SK-N-SH (cell line): ENCODE results near the gene WASF3. TPM values are rescaled to one million over a fixed set of nuclear protein-coding genes. Genes with fewer than 3 reads are reported as not detected.

Experiments used
- CTCF ChIA-PET: fragments of 300-600, 350-600 bp; formaldehyde crosslinking; extraction: SDS; loops from one replicate; lab custom pipeline; 2021; lab: Yijun Ruan, JAX
- POLR2A ChIA-PET: fragments of 350-600 bp; sonication (Branson Sonifier 250); formaldehyde crosslinking; extraction: SDS; loops from one replicate; lab custom pipeline; 2020; ENCODE audit warnings: antibody characterized with exemption, inconsistent platforms; lab: Yijun Ruan, JAX
- DNase-seq: peaks from one replicate; pipeline ENCODE4 v3.0.0; 2012
- H2AFZ ChIP-seq: fragments of 200-600 bp; sonication (generic); 2 replicates; pipeline ENCODE4 v1.8.1; 2016; ENCODE audit warnings: antibody characterized with exemption, mild to moderate bottlenecking, low read depth
- H3F3A ChIP-seq: fragments of 200-600 bp; sonication (generic); replicated peaks from 2 replicates; pipeline ENCODE3; 2016; ENCODE audit warnings: antibody characterized with exemption, mild to moderate bottlenecking; ENCODE audit not compliant: insufficient read depth
- H3K27ac ChIP-seq, 2 experiments: fragments of 200-500 bp in 1 of 2; fragments of 200-600 bp in 1 of 2; sonication (Bioruptor generic) in 1 of 2; sonication (generic), shearing (Covaris generic) in 1 of 2; 2 replicates each; pipeline versions ENCODE4 v1.5.1 to v1.6.1; 2014 to 2016; ENCODE audit warnings: low read depth in 2 of 2, inconsistent platforms in 1 of 2, low read length in 1 of 2, mild to moderate bottlenecking in 1 of 2, mixed read lengths in 1 of 2
- H3K27me3 ChIP-seq: fragments of 200-600 bp; sonication (generic), shearing (Covaris generic); 2 replicates; pipeline ENCODE4 v1.6.1; 2016; ENCODE audit warnings: mixed run types; ENCODE audit not compliant: insufficient read depth
- H3K36me3 ChIP-seq, 2 experiments: fragments of 200-500 bp in 1 of 2; fragments of 200-600 bp in 1 of 2; sonication (Bioruptor generic) in 1 of 2; sonication (generic) in 1 of 2; replicated peaks in 1 of 2; 2 replicates each; pipeline versions ENCODE3 to v1.5.1; 2014 to 2016; ENCODE audit warnings: low read length in 1 of 2, mild to moderate bottlenecking in 1 of 2; ENCODE audit not compliant: insufficient read depth in 2 of 2, control insufficient read depth in 1 of 2
- H3K4me1 ChIP-seq, 2 experiments: fragments of 200-500 bp in 1 of 2; fragments of 200-600 bp in 1 of 2; sonication (Bioruptor generic) in 1 of 2; sonication (generic), shearing (Covaris generic) in 1 of 2; 2 replicates each; pipeline versions ENCODE4 v1.5.1 to v1.6.1; 2014 to 2016; ENCODE audit warnings: low read depth in 1 of 2, low read length in 1 of 2, mixed run types in 1 of 2; ENCODE audit not compliant: insufficient read depth in 2 of 2, control insufficient read depth in 1 of 2
- H3K4me2 ChIP-seq: fragments of 200-600 bp; sonication (generic), shearing (Covaris generic); 2 replicates; pipeline ENCODE4 v1.6.1; 2017; ENCODE audit warnings: mixed run types
- H3K4me3 ChIP-seq, 2 experiments: fragments of 200-500 bp in 1 of 2; fragments of 200-600 bp in 1 of 2; sonication (Bioruptor generic) in 1 of 2; sonication (generic), shearing (Covaris generic) in 1 of 2; 2 replicates each; pipeline versions ENCODE4 v1.5.1 to v1.8.1; 2014 to 2016; ENCODE audit warnings: low read depth in 2 of 2, inconsistent platforms in 1 of 2, low read length in 1 of 2, mild to moderate bottlenecking in 1 of 2, mixed read lengths in 1 of 2, moderate library complexity in 1 of 2
- H3K79me2 ChIP-seq: fragments of 200-600 bp; sonication (generic); 2 replicates; pipeline ENCODE4 v1.8.1; 2017; ENCODE audit warnings: mild to moderate bottlenecking; ENCODE audit not compliant: insufficient read depth
- H3K9ac ChIP-seq: fragments of 200-600 bp; sonication (generic); 2 replicates; pipeline ENCODE4 v1.6.1; 2017; ENCODE audit warnings: mixed run types
- H3K9me2 ChIP-seq: fragments of 200-600 bp; sonication (generic); 2 replicates; pipeline ENCODE4 v1.6.1; 2017; ENCODE audit warnings: mixed run types
- H3K9me3 ChIP-seq: fragments of 200-600 bp; sonication (generic); 2 replicates; pipeline ENCODE4 v1.6.1; 2017; ENCODE audit warnings: mixed run types, mild to moderate bottlenecking, moderate library complexity
- H4K20me1 ChIP-seq: fragments of 200-600 bp; sonication (generic); 2 replicates; pipeline ENCODE4 v1.6.1; 2017; ENCODE audit warnings: mild to moderate bottlenecking, mixed run types; ENCODE audit not compliant: insufficient read depth
- GABPA ChIP-seq: IDR thresholded peaks from 2 replicates; pipeline ENCODE4 v1.4.0; 2012; ENCODE audit warnings: low read depth, mild to moderate bottlenecking
- NFIC ChIP-seq: IDR thresholded peaks from 2 replicates; pipeline ENCODE4 v1.4.0; 2012; ENCODE audit warnings: borderline replicate concordance
- SMC3 ChIP-seq: IDR thresholded peaks from 2 replicates; pipeline ENCODE4 v1.6.1; 2012; ENCODE audit warnings: low read depth, low read length, improper control_type of control experiment
- TCF12 ChIP-seq: IDR thresholded peaks from 2 replicates; pipeline ENCODE4 v1.4.0; 2012
- TEAD4 ChIP-seq: IDR thresholded peaks from 2 replicates; pipeline ENCODE4 v1.4.0; 2012; ENCODE audit warnings: mild to moderate bottlenecking, borderline replicate concordance; ENCODE audit not compliant: insufficient read depth
- WGBS: methylation state at CpG from one replicate; pipeline ENCODE4 v1.1.6; 2017; ENCODE audit warnings: low lambda C conversion rate; 5-methylcytosine and 5-hydroxymethylcytosine counted together
- polyA plus RNA-seq, 3 experiments: library from polyadenylated mRNA; depleted of rRNA; stranded (reverse); fragments of >200 nt; gene quantifications; 2 replicates each; pipeline ENCODE4 v1.2.3, GENCODE V29; 2012
- TF ChIP-seq, protein P1 (sequence below): IDR thresholded peaks from 2 replicates; pipeline ENCODE4; 2012
- TF ChIP-seq, protein P2 (sequence below): IDR thresholded peaks from 2 replicates; pipeline ENCODE4 v1.4.0; 2012; ENCODE audit warnings: low read depth, borderline replicate concordance
- TF ChIP-seq, protein P3 (sequence below): IDR thresholded peaks from 2 replicates; pipeline ENCODE4 v1.4.0; 2012; ENCODE audit warnings: low read depth, borderline replicate concordance
- TF ChIP-seq, protein P4 (sequence below): IDR thresholded peaks from 2 replicates; pipeline ENCODE4 v1.4.0; 2012; ENCODE audit warnings: low read depth

WASF3 gene
- polyA plus RNA-seq, 1 of the 3 experiments (the other 2 are of a cell fraction): 10.4 TPM

DNA sequence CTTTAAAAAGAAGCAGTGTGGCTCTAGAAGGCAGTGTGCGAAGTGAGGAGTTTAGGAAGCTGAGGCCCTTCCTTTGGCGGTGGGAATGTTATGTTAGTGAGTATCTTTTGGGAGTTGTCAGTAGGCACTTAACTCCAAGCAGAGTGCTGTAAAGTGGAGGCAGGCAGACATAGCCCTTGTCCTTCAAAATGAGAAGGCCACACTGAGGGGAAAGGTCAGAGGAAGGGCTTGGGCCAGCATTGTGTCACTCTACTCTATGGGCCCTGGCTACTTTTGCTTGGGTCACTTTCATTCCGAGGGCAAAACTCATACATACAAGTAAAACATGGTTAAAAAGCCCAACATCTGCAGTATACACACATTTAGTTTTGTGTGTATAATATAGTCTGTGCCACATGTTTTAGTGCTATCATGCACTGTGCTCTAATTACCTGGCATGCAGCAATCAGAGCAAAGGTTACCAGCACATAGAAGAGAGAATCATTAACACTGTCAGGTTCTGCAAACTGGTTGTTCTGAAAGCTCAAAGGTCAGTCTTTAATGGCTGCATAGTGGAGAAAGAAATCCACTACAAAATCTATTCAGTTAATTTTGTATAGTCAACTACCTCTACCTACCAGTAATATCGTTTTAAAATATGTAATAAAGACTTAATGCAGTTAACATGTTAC lies 64.4 kb downstream of the WASF3 start:
- H3K9me2 ChIP-seq: no peaks in the 10 kb centered on the region
- CTCF ChIA-PET: interaction anchor here (1.0 to 1.2 kb wide), 2 partner anchors 10 to 309 kb away, joined by 4 read pairs; no protein-coding TSS in a partner anchor
- peaks cover 11% of the 10 kb centered on the region for H3K79me2 ChIP-seq

DNA sequence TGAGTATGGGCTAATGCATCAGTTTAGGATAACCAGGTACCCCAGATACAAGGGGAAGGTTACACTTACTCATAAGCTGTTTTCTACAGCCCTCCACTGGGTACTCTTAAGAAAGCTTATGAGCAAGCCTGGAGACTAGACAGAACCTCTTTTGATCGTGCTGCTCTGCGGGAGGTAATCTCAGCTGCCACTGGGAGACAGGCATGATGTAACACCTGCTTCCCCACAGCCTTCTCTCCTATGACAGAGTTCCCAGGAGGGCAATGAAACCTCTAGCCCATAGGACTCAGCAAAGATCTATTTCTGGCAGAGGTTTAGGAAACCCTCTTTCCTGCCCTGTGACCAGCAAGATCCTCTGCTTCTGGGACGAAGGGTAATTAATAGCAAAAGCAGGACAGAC lies 65.6 kb downstream of the WASF3 start:
- Histone ChIP-seq H3K36me3 (peaks cover 16 to 41% of the 10 kb centered on the region in 2 experiments), H3K4me1 (no peaks in the 10 kb centered on the region; a peak in 1 of 4 replicates), H3K79me2 (peaks cover 2% of the 10 kb centered on the region; the same call in 1 of the 2 replicates), H2AFZ (no peak overlapping the region), H3K4me3 (no peak overlapping the region; a peak in 1 of 4 replicates), H3K27me3 (no peaks in the 10 kb centered on the region), H3K27ac (no peak overlapping the region), H3K4me2 (no peak overlapping the region), H3K9me3 (0 out of 2 replicates have a peak, but pooled peaks cover 12% of the 10 kb centered on the region), H4K20me1 (0 out of 2 replicates have a peak, but pooled peaks cover 3% of the 10 kb centered on the region), H3K9me2 (no peaks in the 10 kb centered on the region), H3F3A (peaks cover 12% of the 10 kb centered on the region), H3K9ac (no peak overlapping the region)
- CTCF ChIA-PET: interaction anchor here (1.3 kb wide), 1 partner anchor 250 kb away, joined by 3 read pairs; no protein-coding TSS in a partner anchor
- POLR2A ChIA-PET: no interaction called here
- 77% methylated on average over 3 of the region's 3 CpGs for WGBS
- TF ChIP-seq TEAD4 (no peak), GABPA (no peak)
- no peak for DNase-seq

More for the DNA sequence above, 64.4 kb downstream of the WASF3 start:
- Histone ChIP-seq H3K9ac (no peak overlapping the region), H3K4me2 (no peak overlapping the region), H3K9me3 (0 out of 2 replicates have a peak, but pooled peaks cover 12% of the 10 kb centered on the region), H3K36me3 (peaks cover 19 to 51% of the 10 kb centered on the region in 2 experiments), H3K27ac (no peak overlapping the region), H3K27me3 (no peaks in the 10 kb centered on the region), H3K4me1 (no peaks in the 10 kb centered on the region; a peak in 1 of 4 replicates), H2AFZ (no peak overlapping the region), H3K4me3 (no peak overlapping the region), H3F3A (peaks cover 13% of the 10 kb centered on the region), H4K20me1 (0 out of 2 replicates have a peak, but pooled peaks cover 3% of the 10 kb centered on the region)
- TF ChIP-seq, protein P1, sequence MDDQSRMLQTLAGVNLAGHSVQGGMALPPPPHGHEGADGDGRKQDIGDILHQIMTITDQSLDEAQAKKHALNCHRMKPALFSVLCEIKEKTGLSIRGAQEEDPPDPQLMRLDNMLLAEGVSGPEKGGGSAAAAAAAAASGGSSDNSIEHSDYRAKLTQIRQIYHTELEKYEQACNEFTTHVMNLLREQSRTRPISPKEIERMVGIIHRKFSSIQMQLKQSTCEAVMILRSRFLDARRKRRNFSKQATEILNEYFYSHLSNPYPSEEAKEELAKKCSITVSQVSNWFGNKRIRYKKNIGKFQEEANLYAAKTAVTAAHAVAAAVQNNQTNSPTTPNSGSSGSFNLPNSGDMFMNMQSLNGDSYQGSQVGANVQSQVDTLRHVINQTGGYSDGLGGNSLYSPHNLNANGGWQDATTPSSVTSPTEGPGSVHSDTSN: no peak
- TF ChIP-seq TCF12 (no peak), SMC3 (no peak), GABPA (no peak), NFIC (no peak)
- TF ChIP-seq, protein P2, sequence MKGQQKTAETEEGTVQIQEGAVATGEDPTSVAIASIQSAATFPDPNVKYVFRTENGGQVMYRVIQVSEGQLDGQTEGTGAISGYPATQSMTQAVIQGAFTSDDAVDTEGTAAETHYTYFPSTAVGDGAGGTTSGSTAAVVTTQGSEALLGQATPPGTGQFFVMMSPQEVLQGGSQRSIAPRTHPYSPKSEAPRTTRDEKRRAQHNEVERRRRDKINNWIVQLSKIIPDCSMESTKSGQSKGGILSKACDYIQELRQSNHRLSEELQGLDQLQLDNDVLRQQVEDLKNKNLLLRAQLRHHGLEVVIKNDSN: no peak
- TF ChIP-seq, protein P3, sequence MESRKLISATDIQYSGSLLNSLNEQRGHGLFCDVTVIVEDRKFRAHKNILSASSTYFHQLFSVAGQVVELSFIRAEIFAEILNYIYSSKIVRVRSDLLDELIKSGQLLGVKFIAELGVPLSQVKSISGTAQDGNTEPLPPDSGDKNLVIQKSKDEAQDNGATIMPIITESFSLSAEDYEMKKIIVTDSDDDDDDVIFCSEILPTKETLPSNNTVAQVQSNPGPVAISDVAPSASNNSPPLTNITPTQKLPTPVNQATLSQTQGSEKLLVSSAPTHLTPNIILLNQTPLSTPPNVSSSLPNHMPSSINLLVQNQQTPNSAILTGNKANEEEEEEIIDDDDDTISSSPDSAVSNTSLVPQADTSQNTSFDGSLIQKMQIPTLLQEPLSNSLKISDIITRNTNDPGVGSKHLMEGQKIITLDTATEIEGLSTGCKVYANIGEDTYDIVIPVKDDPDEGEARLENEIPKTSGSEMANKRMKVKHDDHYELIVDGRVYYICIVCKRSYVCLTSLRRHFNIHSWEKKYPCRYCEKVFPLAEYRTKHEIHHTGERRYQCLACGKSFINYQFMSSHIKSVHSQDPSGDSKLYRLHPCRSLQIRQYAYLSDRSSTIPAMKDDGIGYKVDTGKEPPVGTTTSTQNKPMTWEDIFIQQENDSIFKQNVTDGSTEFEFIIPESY: no peak
- TF ChIP-seq, protein P4, sequence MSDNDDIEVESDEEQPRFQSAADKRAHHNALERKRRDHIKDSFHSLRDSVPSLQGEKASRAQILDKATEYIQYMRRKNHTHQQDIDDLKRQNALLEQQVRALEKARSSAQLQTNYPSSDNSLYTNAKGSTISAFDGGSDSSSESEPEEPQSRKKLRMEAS: no peak
- DNase-seq: no peak
- 93% methylated on average over 4 of the region's 4 CpGs for WGBS
- POLR2A ChIA-PET: interaction anchor here (0.6 kb wide), 1 partner anchor 15 kb away, joined by 3 read pairs; no protein-coding TSS in a partner anchor
